Measurements from ENCODE around the gene MRPS7.

The MRPS7 gene

DNA sequence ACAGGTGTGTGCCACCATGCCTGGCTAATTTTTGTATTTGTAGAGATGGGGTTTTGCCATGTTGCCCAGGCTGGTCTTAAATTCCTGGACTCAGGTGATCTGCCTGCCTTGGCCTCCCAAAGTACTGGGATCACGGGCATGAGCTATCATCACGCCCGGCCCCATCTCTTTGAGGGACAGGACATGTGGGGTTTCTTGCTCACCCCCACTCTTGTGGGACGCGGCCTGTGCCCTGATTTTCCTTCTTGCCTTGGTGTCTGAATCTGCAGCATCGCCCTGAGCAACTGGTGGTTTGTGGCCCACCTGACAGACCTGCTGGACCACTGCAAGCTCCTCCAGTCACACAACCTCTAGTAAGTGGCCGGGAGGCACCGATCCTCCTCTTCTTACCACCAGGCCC is 30.6 kb upstream of the MRPS7 start:
- H3K4me3 ChIP-seq (ENCODE audit: low read depth, low read length): no peak overlapping the region
- DNase-seq (ENCODE audit: low read depth): no peak
- TF ChIP-seq, protein P1, sequence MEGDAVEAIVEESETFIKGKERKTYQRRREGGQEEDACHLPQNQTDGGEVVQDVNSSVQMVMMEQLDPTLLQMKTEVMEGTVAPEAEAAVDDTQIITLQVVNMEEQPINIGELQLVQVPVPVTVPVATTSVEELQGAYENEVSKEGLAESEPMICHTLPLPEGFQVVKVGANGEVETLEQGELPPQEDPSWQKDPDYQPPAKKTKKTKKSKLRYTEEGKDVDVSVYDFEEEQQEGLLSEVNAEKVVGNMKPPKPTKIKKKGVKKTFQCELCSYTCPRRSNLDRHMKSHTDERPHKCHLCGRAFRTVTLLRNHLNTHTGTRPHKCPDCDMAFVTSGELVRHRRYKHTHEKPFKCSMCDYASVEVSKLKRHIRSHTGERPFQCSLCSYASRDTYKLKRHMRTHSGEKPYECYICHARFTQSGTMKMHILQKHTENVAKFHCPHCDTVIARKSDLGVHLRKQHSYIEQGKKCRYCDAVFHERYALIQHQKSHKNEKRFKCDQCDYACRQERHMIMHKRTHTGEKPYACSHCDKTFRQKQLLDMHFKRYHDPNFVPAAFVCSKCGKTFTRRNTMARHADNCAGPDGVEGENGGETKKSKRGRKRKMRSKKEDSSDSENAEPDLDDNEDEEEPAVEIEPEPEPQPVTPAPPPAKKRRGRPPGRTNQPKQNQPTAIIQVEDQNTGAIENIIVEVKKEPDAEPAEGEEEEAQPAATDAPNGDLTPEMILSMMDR (IDR thresholded peaks at IDR 0.05; ENCODE audit: low read depth, low read length, missing control alignments): no peak

DNA sequence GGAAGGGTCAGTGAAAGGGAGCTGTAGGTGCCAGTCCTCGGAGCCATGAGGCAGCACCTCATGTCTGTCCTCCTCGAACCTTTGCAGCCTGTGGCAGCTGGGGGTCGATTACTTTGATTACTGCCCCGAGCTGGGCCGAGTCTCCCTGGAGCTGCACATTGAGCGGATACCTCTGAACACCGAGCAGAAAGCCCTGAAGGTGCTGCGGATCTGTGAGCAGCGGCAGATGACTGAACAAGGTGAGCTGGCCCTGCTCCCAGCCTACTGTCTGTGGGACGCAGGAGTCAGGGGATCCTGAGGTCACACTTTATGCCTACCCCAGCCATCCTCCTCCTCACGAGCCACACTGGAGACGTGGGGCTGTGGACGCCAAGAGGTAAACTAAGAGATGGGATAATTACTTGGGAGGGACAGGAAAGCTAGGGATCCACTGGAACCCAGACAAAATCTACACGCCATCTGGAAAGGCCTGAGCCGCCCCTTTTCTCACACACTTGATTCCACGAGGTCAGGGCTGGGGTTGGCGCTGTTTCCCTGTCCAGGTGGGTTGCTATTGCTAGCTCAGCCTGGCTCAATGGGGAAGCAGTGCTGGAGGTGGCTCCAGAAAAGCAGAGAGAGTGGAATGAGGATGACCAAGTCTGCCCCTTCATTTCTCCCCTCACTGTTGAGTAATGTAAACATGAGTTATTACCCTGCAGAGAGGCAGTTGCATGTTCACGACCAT is 29.8 kb upstream of the MRPS7 start:
- no peak overlapping the region for H3K4me3 ChIP-seq (ENCODE audit: low read depth, low read length)
- TF ChIP-seq, protein P1 (IDR thresholded peaks at IDR 0.05; ENCODE audit: low read depth, low read length, missing control alignments): no peak
- DNase-seq (ENCODE audit: low read depth): no peak

DNA sequence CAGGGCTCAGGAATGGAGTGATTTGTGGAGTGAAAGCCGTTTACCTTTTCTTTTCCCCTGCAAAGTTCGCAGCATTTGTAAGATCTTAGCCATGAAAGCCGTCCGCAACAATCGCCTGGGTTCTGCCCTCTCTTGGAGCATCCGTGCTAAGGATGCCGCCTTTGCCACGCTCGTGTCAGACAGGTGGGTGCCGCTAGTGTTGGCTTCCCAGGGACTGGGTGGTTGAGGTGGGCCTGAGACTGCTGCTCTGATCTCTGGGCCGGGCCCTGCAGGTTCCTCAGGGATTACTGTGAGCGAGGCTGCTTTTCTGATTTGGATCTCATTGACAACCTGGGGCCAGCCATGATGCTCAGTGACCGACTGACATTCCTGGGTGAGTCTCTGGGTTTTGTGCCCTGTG is 28.9 kb upstream of the MRPS7 start:
- no peak for DNase-seq (ENCODE audit: low read depth)
- TF ChIP-seq, protein P1 (IDR thresholded peaks at IDR 0.05; ENCODE audit: low read depth, low read length, missing control alignments): no peak

DNA sequence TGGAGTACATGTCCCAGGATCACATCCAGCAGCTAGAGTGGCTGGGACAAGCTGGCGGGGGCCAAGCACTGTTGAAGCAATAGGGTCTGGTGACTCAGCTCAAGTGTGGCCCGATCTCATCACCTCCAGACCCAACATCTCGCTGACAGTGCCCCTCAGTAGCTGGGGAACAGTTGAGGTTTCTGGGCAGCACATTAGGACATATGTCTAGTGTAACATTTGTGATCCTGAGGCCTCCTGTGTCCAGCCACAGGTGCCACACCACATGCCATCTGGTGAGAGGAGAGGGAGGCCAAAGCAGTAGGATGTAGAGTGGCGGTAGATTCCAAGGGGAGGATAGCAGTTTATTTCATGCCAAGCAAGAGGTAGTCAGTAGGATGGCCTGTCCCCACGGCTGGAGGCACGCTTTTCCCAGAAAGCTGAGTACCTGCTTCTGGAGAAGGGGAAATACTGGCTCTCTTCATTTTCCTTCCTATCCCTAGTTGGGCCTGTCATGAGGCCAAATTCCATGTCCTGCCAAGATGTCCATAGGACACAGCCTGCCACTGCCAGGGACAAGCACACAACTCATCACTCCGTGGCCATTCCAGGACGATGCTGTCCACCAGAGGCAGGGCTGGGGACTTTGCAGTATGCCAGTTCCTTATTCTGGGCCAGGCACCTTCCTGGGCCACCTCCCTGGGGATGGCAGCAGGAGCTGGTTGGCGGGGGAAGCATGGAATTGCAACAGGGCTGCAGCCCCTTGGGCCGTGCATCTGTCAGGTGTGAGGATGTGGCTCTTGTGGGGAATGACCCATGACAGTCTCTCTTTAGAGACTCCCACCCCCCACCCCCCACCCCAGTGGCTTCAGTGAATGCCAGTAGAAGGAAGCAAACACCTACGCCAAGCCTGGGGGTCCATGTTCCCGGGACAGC is 24.3 kb upstream of the MRPS7 start:
- H3K4me3 ChIP-seq (ENCODE audit: low read depth, low read length): no peak overlapping the region
- no peak for DNase-seq (ENCODE audit: low read depth)
- TF ChIP-seq, protein P1 (IDR thresholded peaks at IDR 0.05; ENCODE audit: low read depth, low read length, missing control alignments): no peak

More for the DNA sequence above, 28.9 kb upstream of the MRPS7 start:
- no peak overlapping the region for H3K4me3 ChIP-seq (ENCODE audit: low read depth, low read length)

DNA sequence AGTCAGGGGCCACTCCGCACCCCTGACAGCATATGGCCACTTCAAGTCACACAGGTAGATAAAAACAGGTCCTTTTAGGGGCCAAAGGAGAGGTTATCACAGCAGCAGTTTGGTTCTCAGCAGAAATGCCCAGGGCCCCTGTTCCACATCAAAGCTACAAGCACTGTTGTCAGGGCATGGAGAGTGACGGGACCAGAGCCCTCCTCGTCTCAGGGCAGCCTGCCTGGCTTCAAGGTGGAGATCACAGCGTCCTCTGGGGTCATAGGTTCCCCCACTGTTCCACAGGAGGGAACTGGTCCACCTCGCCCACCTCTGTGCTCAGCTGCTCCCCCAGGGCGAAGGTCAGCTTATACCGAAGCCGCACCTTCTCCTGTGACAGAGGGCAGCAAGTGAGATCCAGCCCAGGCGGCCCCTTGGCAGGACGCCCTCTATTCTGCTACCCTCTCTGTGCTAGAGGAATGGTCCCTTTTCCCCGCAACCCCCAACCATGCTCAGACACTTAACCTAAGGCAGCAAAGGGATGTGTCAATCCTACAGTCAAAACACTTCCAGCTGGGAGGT is 23.6 kb upstream of the MRPS7 start:
- DNase-seq (ENCODE audit: low read depth): no peak
- H3K4me3 ChIP-seq (ENCODE audit: low read depth, low read length): no peak overlapping the region
- TF ChIP-seq, protein P1 (IDR thresholded peaks at IDR 0.05; ENCODE audit: low read depth, low read length, missing control alignments): no peak

DNA sequence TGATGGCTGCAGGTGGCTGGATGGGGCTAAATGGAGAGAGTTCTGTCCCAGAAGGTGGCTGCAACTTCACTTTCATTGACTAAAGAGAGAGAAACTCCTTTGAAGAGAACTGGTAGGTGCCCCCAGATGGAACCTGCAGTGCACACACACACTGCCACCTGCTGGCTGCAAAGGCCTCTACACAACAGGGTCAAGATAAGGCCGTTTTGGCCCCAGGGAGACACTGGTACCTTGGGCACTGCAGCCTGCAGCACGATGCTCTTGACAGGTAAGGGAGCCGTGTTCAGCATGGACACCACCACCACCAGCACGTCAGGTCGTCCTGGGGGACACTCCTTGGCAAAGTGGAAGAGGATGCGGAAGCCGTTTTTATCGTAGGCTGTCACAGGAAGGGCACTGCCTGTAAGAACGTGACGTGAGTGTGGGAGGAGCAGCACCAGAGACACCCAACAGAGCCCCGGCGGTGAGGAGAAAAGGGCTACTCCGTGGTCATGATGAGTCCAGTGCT is 22.9 kb upstream of the MRPS7 start:
- no peak overlapping the region for H3K4me3 ChIP-seq (ENCODE audit: low read depth, low read length)
- TF ChIP-seq, protein P1 (IDR thresholded peaks at IDR 0.05; ENCODE audit: low read depth, low read length, missing control alignments): peak; percentile 93
- no peak for DNase-seq (ENCODE audit: low read depth)
